Lung (tissue), 12 donors: ENCODE results near the gene MS4A15. TPM values are rescaled to one million over a fixed set of nuclear protein-coding genes. Genes with fewer than 3 reads are reported as not detected.

ENCODE experiments used
- ATAC-seq: fragments of 200-7000 bp; cut with Tn5 transposase; one replicate; pipeline ENCODE4 v1.9.1; 2020; ENCODE audit warnings: moderate number of reproducible peaks; ENCODE audit not compliant: insufficient read depth, low FRiP score
- DNase-seq, 3 donors: peaks; one replicate each; pipeline ENCODE4 v3.0.0-alpha.2; 2013 to 2017
- H3K27ac ChIP-seq, 2 donors: one replicate each; pipeline ENCODE4 v1.5.1; 2013; ENCODE audit warnings: mild to moderate bottlenecking in 2 of 2, moderate library complexity in 2 of 2, control low read depth in 1 of 2, inconsistent platforms in 1 of 2, low read depth in 1 of 2, low read length in 1 of 2
- H3K27me3 ChIP-seq, 3 donors: one replicate each; pipeline ENCODE4 v1.5.1; 2013; ENCODE audit warnings: low read length in 2 of 3; ENCODE audit not compliant: control insufficient read depth in 3 of 3, insufficient read depth in 3 of 3
- H3K36me3 ChIP-seq, 4 donors: one replicate each; pipeline ENCODE4 v1.5.1; 2013; ENCODE audit warnings: low read length in 4 of 4, mild to moderate bottlenecking in 1 of 4, moderate library complexity in 1 of 4; ENCODE audit not compliant: control insufficient read depth in 4 of 4, insufficient read depth in 4 of 4
- H3K4me1 ChIP-seq, 5 donors: one replicate each; pipeline ENCODE4 v1.5.1; 2013; ENCODE audit warnings: low read length in 5 of 5, mild to moderate bottlenecking in 2 of 5, moderate library complexity in 1 of 5; ENCODE audit not compliant: control insufficient read depth in 5 of 5, insufficient read depth in 5 of 5
- H3K4me3 ChIP-seq: one replicate; pipeline ENCODE4 v1.5.1; 2013; ENCODE audit warnings: mild to moderate bottlenecking, control low read depth, moderate library complexity
- H3K9ac ChIP-seq, 2 donors: one replicate each; pipeline ENCODE4 v1.5.1; 2013; ENCODE audit warnings: low read length in 2 of 2, control low read depth in 1 of 2; ENCODE audit not compliant: insufficient read depth in 1 of 2
- H3K9me3 ChIP-seq, 4 donors: one replicate each; pipeline ENCODE4 v1.5.1; 2013; ENCODE audit warnings: low read length in 3 of 4, mild to moderate bottlenecking in 1 of 4, moderate library complexity in 1 of 4; ENCODE audit not compliant: control insufficient read depth in 4 of 4, insufficient read depth in 3 of 4
- CTCF ChIP-seq: IDR thresholded peaks from 2 replicates; pipeline ENCODE4 v1.5.1; 2012; ENCODE audit warnings: mild to moderate bottlenecking; ENCODE audit errors: control extremely low read depth, extremely low read depth
- WGBS, 2 donors: extraction: QIAGEN DNeasy Blood & Tissue Kit; methylation state at CpG; one replicate each; pipeline ENCODE4 v1.1.7; 2013; 5-methylcytosine and 5-hydroxymethylcytosine counted together
- polyA plus RNA-seq, 2 donors: library from polyadenylated mRNA; stranded (reverse); fragments of 200-250 nt; gene quantifications; one replicate each; pipeline ENCODE4 v1.2.1, GENCODE V29; 2013
- total RNA-seq, 2 donors: library from RNA; depleted of rRNA in 1 of 2; stranded (reverse); fragments of >200 nt in 1 of 2; gene quantifications; one replicate each; pipeline ENCODE4 v1.2.1, GENCODE V29; 2014 to 2021
- donor health status: control.
- donor health status: control.
- donor health status: Bipolar disorder and iron deficiency.
- donor health status: healthy.
- donor health status: DM: yes; HTN: yes; CAD: no.

The MS4A15 gene
- total and polyA plus RNA-seq, 4 donors = 9.8 to 38.9 (median 26.8) TPM; not detected in 1

- Histone ChIP-seq H3K36me3 (no peaks in the 10 kb centered on the region), H3K4me1 (peaks cover 0 to 32% (median 5%) of the 10 kb centered on the region in 5 donors), H3K9ac (no peak overlapping the region), H3K27me3 (no peaks in the 10 kb centered on the region), H3K4me3 (no peak overlapping the region), H3K27ac (no peak overlapping the region), H3K9me3 (peaks cover 0 to 2% (median 0%) of the 10 kb centered on the region in 4 donors)
- ATAC-seq = no peak
- TF ChIP-seq CTCF = no peak
- 74 to 89% methylated on average over 8 of the region's 8 CpGs for WGBS, 2 donors
- DNase-seq = peak in 2 of 3 donors; percentile 68 to 77
Observed at GRCh38 chr11:60731586-60731985, 25.1 kb upstream of the MS4A15 start.

GRCh38 chr11:60734279-60734678 is 22.4 kb upstream of the MS4A15 start:
- H3K27me3 ChIP-seq = no peaks in the 10 kb centered on the region
- no peak overlapping the region for H3K9ac ChIP-seq
- peaks cover 0 to 32% (median 5%) of the 10 kb centered on the region in 5 donors for H3K4me1 ChIP-seq
- DNase-seq (peak in 1 of 3 donors; percentile 12), ATAC-seq (no peak)
- peaks cover 0 to 2% (median 0%) of the 10 kb centered on the region in 4 donors for H3K9me3 ChIP-seq
- H3K4me3 ChIP-seq = no peak overlapping the region
- WGBS, 2 donors = 82 to 86% methylated on average over 4 of the region's 4 CpGs
- TF ChIP-seq CTCF = no peak
- no peak overlapping the region for H3K27ac ChIP-seq
- H3K36me3 ChIP-seq = no peaks in the 10 kb centered on the region

GRCh38 chr11:60739114-60739513 is 17.6 kb upstream of the MS4A15 start:
- no peak for ATAC-seq
- Histone ChIP-seq H3K4me1 (no peaks in the 10 kb centered on the region), H3K27me3 (no peaks in the 10 kb centered on the region), H3K9ac (no peak overlapping the region), H3K27ac (no peak overlapping the region), H3K4me3 (no peak overlapping the region), H3K36me3 (no peaks in the 10 kb centered on the region), H3K9me3 (peaks cover 0 to 13% (median 2%) of the 10 kb centered on the region in 4 donors)
- 67 to 74% methylated on average over 7 of the region's 7 CpGs for WGBS, 2 donors
- DNase-seq = no peak
- TF ChIP-seq CTCF = no peak

GRCh38 chr11:60740573-60740972 is 16.1 kb upstream of the MS4A15 start:
- Histone ChIP-seq H3K27me3 (no peaks in the 10 kb centered on the region), H3K9ac (no peak overlapping the region), H3K9me3 (peaks cover 0 to 13% (median 2%) of the 10 kb centered on the region in 4 donors), H3K4me1 (no peaks in the 10 kb centered on the region), H3K27ac (no peak overlapping the region), H3K4me3 (no peak overlapping the region), H3K36me3 (no peaks in the 10 kb centered on the region)
- no peak for TF ChIP-seq CTCF
- DNase-seq (no peak), ATAC-seq (no peak)
